Peyer's patch (tissue), 4 donors: Measurements from ENCODE around the gene FBXO7.

Source experiments
- POLR2A ChIP-seq, 2 donors: fragments of 450-650 bp; IDR thresholded peaks; one replicate each; pipeline ENCODE4 v1.5.1; 2017; ENCODE audit warnings: antibody characterized with exemption in 2 of 2, mild to moderate bottlenecking in 2 of 2, moderate library complexity in 2 of 2
- TF ChIP-seq, protein P1 (sequence below), 6 experiments: fragments of 450-650 bp in 4 of 6; fragments of 200-600 bp in 2 of 6; sonication (generic) in 1 of 6; IDR thresholded peaks; one replicate each; pipeline ENCODE4 v1.5.1; 2017 to 2019; ENCODE audit warnings: antibody characterized with exemption in 6 of 6, mild to moderate bottlenecking in 3 of 6, moderate library complexity in 1 of 6

DNA sequence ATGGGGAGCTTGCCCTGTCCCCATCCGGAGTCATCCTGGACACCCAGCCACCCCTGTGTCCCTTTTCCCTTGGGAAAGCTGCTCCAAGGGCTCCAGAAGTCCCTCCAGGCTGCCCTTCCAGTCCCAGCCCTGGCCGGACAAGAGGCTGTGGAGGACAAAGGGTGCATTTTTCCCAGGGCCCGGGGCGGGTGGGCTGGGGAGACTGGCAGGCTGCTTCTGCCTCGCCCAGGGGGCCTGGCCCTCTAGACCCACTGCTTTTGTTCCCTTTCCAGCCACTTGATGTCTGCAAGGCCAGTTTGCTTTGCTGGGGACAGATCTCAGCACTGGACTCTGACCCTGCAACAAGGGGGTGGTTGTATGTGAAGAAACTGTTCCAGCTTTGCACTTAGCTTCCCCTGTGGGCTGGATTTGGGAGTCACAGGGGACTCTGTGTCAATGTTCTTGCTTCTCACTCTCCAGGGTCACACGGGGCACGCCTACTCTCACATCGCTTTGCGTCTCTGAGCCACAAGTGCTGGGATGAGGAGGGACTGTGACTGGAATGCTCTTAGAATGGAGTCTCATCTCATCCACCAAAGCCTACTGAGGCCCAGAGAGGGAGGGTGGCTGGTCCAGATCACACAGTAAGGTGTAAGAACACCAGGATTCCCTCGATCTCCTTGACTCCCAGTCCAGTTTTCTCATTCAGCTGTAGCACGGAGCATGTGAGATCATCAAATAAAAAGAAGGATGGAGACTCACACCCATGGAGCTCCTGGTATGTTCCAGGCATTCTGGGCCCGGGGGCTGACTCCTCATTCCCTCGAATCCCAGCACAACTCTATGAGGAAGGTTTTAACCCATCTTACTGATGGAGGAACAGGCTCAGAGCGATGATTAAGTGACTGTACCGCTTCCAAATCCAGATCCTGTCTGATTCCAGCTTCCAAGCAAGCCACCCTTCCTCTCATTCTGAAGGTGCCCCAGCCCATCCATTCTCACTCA is 59.9 kb downstream of the FBXO7 start:
- TF ChIP-seq, protein P1, sequence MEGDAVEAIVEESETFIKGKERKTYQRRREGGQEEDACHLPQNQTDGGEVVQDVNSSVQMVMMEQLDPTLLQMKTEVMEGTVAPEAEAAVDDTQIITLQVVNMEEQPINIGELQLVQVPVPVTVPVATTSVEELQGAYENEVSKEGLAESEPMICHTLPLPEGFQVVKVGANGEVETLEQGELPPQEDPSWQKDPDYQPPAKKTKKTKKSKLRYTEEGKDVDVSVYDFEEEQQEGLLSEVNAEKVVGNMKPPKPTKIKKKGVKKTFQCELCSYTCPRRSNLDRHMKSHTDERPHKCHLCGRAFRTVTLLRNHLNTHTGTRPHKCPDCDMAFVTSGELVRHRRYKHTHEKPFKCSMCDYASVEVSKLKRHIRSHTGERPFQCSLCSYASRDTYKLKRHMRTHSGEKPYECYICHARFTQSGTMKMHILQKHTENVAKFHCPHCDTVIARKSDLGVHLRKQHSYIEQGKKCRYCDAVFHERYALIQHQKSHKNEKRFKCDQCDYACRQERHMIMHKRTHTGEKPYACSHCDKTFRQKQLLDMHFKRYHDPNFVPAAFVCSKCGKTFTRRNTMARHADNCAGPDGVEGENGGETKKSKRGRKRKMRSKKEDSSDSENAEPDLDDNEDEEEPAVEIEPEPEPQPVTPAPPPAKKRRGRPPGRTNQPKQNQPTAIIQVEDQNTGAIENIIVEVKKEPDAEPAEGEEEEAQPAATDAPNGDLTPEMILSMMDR (IDR thresholded peaks at IDR 0.05): no peak
- no peak for TF ChIP-seq POLR2A (IDR thresholded peaks at IDR 0.05)
